DND-41 (cell line): Measurements from ENCODE around the gene LIM2.

Experiments used
- ATAC-seq: fragments of 200-7000 bp; cut with Tn5 transposase; 3 replicates; pipeline ENCODE4 v1.9.1; 2021; ENCODE audit warnings: low read depth; ENCODE audit not compliant: insufficient read depth
- DNase-seq: peaks from one replicate; pipeline ENCODE4 v3.0.0-alpha.2; 2020
- H2AFZ ChIP-seq: 2 replicates; pipeline ENCODE4 v1.6.0; 2012; ENCODE audit warnings: low read depth, low read length
- H3K27ac ChIP-seq: 2 replicates; pipeline ENCODE4 v1.5.1; 2012; ENCODE audit warnings: low read length, inconsistent platforms
- H3K27me3 ChIP-seq: fragments of 200-600 bp; sonication (generic); 2 replicates; pipeline ENCODE4 v1.6.0; 2012; ENCODE audit warnings: low read length, mild to moderate bottlenecking, inconsistent platforms; ENCODE audit not compliant: insufficient read depth, poor library complexity
- H3K36me3 ChIP-seq: 2 replicates; pipeline ENCODE4 v1.5.1; 2012; ENCODE audit warnings: low read length, inconsistent platforms; ENCODE audit not compliant: insufficient read depth
- H3K4me1 ChIP-seq: 2 replicates; pipeline ENCODE4 v1.5.1; 2012; ENCODE audit warnings: mild to moderate bottlenecking, low read length; ENCODE audit not compliant: insufficient read depth
- H3K4me2 ChIP-seq: 2 replicates; pipeline ENCODE4 v1.6.0; 2012; ENCODE audit warnings: mild to moderate bottlenecking, moderate library complexity, low read length, inconsistent platforms; ENCODE audit not compliant: insufficient read depth
- H3K4me3 ChIP-seq, 2 experiments: fragments of 200-600 bp in 1 of 2; shearing (Covaris generic) in 1 of 2; 2 replicates each; pipeline ENCODE4 v1.5.1; 2012 to 2016; ENCODE audit warnings: inconsistent platforms in 2 of 2, low read length in 2 of 2, mild to moderate bottlenecking in 2 of 2, low read depth in 1 of 2, moderate library complexity in 1 of 2
- H3K79me2 ChIP-seq: 2 replicates; pipeline ENCODE4 v1.6.0; 2012; ENCODE audit warnings: low read length, inconsistent platforms; ENCODE audit not compliant: insufficient read depth
- H3K9ac ChIP-seq: 2 replicates; pipeline ENCODE4 v1.6.0; 2012; ENCODE audit warnings: low read depth, mild to moderate bottlenecking, inconsistent platforms, low read length, moderate library complexity
- H3K9me3 ChIP-seq: 2 replicates; pipeline ENCODE4 v1.5.1; 2012; ENCODE audit warnings: low read length, moderate library complexity, mild to moderate bottlenecking, inconsistent platforms; ENCODE audit not compliant: insufficient read depth, severe bottlenecking
- H4K20me1 ChIP-seq: 2 replicates; pipeline ENCODE4 v1.6.0; 2012; ENCODE audit warnings: low read length; ENCODE audit not compliant: insufficient read depth
- CTCF ChIP-seq: IDR thresholded peaks from 2 replicates; pipeline ENCODE4 v1.5.1; 2012; ENCODE audit warnings: borderline replicate concordance, low read length, moderate library complexity, mild to moderate bottlenecking; ENCODE audit not compliant: poor library complexity, severe bottlenecking; ENCODE audit errors: extremely low read depth
- EZH2 ChIP-seq: IDR thresholded peaks from 3 replicates; pipeline ENCODE4 v1.6.1; 2012; ENCODE audit warnings: borderline replicate concordance, low read depth, mild to moderate bottlenecking, moderate library complexity, low read length, inconsistent platforms; ENCODE audit not compliant: severe bottlenecking

The LIM2 gene

GRCh38 chr19:51382004-51382403 lies 5.8 kb downstream of the LIM2 start:
- no peaks in the 10 kb centered on the region for H3K4me1 ChIP-seq
- H3K9me3 ChIP-seq: peaks cover 4% of the 10 kb centered on the region

GRCh38 chr19:51380379-51380778 lies 7.4 kb downstream of the LIM2 start:
- Histone ChIP-seq H3K27ac (no peak overlapping the region), H3K4me1 (peaks cover 11% of the 10 kb centered on the region)

More at GRCh38 chr19:51382004-51382403, 5.8 kb downstream of the LIM2 start:
- ATAC-seq: no peak
- H3K4me2 ChIP-seq: no peak overlapping the region
- no peak overlapping the region for H3K27ac ChIP-seq
- no peaks in the 10 kb centered on the region for H3K36me3 ChIP-seq
- DNase-seq: no peak
- no peaks in the 10 kb centered on the region for H3K79me2 ChIP-seq
- TF ChIP-seq CTCF: no peak
- no peak for TF ChIP-seq EZH2
- H3K27me3 ChIP-seq: no peaks in the 10 kb centered on the region
- no peak overlapping the region for H3K4me3 ChIP-seq
- H2AFZ ChIP-seq: no peak overlapping the region
- no peaks in the 10 kb centered on the region for H4K20me1 ChIP-seq
- no peak overlapping the region for H3K9ac ChIP-seq

GRCh38 chr19:51377422-51377821 lies 10.4 kb downstream of the LIM2 start:
- H3K9ac ChIP-seq: no peak overlapping the region
- no peaks in the 10 kb centered on the region for H3K27me3 ChIP-seq
- no peaks in the 10 kb centered on the region for H4K20me1 ChIP-seq
- no peak for TF ChIP-seq CTCF
- TF ChIP-seq EZH2: no peak
- DNase-seq: no peak
- no peak for ATAC-seq
- no peak overlapping the region for H2AFZ ChIP-seq
- H3K9me3 ChIP-seq: peaks cover 4% of the 10 kb centered on the region
- no peaks in the 10 kb centered on the region for H3K36me3 ChIP-seq
- H3K27ac ChIP-seq: no peak overlapping the region
- no peak overlapping the region for H3K4me2 ChIP-seq
- no peak overlapping the region for H3K4me3 ChIP-seq
- H3K79me2 ChIP-seq: no peaks in the 10 kb centered on the region
- H3K4me1 ChIP-seq: peaks cover 29% of the 10 kb centered on the region

More at GRCh38 chr19:51380379-51380778, 7.4 kb downstream of the LIM2 start:
- Histone ChIP-seq H3K79me2 (no peaks in the 10 kb centered on the region), H2AFZ (no peak overlapping the region), H3K27me3 (no peaks in the 10 kb centered on the region), H3K9ac (no peak overlapping the region), H4K20me1 (no peaks in the 10 kb centered on the region), H3K9me3 (peaks cover 4% of the 10 kb centered on the region), H3K4me2 (no peak overlapping the region), H3K36me3 (no peaks in the 10 kb centered on the region), H3K4me3 (no peak overlapping the region)
- ATAC-seq (no peak), DNase-seq (no peak)
- no peak for TF ChIP-seq EZH2
- TF ChIP-seq CTCF: no peak
